NCI-H128 (cell line): ENCODE measurements around the gene LGR6.

Experiments used
- DNase-seq: peaks from one replicate; lab custom pipeline; 2025; ENCODE audit not compliant: unreplicated experiment; lab: John Stamatoyannopoulos, UW

LGR6 gene

DNA sequence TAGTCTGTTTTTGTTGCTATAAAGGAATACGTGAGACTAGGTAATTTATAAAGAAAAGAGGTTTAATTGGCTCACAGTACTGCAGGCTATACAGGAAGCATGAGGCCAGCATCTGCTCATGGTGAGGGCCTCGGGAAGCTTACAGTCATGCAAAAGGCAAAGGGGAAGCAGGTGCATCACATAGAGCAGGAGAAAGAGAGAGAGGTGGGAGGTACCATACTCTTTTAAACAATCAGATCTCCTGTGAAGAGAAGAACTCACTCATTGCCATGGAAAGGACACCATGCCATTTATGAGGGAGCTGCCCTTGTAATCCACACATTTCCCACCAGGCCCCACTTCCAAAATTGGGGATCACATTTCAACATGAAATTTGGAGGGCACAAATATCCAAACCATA, 167.6 kb downstream of the LGR6 start:
- no peak for DNase-seq

- DNase-seq, result no peak
Observed at GRCh38 chr1:202361701-202362100, 168.1 kb downstream of the LGR6 start.

GRCh38 chr1:202362212-202362611, 168.6 kb downstream of the LGR6 start:
- no peak for DNase-seq

GRCh38 chr1:202365092-202365815, 171.7 kb downstream of the LGR6 start:
- no peak for DNase-seq

DNA sequence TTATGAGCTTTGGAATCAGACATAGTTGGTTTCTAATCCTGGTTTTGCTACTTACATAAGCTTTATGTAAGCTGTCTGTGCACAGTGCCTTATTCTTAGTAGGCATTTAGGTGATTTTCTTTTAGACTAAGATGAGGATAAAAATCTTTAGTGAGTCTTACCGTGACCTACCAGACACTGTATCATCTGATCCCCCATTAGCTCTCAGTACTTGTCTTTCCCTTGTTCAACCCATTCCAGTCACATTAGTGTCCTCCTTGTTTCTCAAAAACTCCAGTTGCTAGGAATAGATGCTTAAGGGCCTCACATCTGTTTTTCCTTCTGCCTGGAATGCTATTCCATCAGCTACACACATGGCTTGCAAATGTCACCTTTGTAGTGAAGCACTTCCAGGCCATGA, 173.7 kb downstream of the LGR6 start:
- DNase-seq, result no peak
